K562 (cell line): ENCODE data around the gene BTN3A1. TPM values are rescaled to one million over a fixed set of nuclear protein-coding genes. Genes with fewer than 3 reads are reported as not detected.

ENCODE experiments used
- ARHGAP35 ChIP-seq: fragments of 450-650 bp; IDR thresholded peaks from 2 replicates; pipeline ENCODE4 v1.6.1; 2018; ENCODE audit not compliant: partially characterized antibody
- C11orf30 ChIP-seq: fragments of 450-650 bp; IDR thresholded peaks from 2 replicates; pipeline ENCODE4 v1.6.1; 2016; ENCODE audit warnings: low read depth, mild to moderate bottlenecking
- CCAR2 ChIP-seq: fragments of 200-400 bp; formaldehyde crosslinking; IDR thresholded peaks from 2 replicates; pipeline ENCODE4 v1.6.1; 2017; ENCODE audit warnings: mild to moderate bottlenecking, low read depth, low read length
- CHD2 ChIP-seq: IDR thresholded peaks from 2 replicates; pipeline ENCODE4 v1.6.1; 2011; ENCODE audit warnings: low read depth, low read length
- CSDE1 ChIP-seq, 2 experiments: fragments of 450-650 bp; IDR thresholded peaks; 2 replicates each; pipeline ENCODE4 v1.6.1; 2016; ENCODE audit warnings: mild to moderate bottlenecking in 1 of 2
- IRF2 ChIP-seq: sonication (generic); formaldehyde crosslinking; IDR thresholded peaks from 2 replicates; pipeline ENCODE4 v1.8.1; 2022; ENCODE audit warnings: mild to moderate bottlenecking, missing genetic modification reagents
- LARP7 ChIP-seq: fragments of 450-650 bp; IDR thresholded peaks from 2 replicates; pipeline ENCODE4 v1.6.1; 2016
- MAFG ChIP-seq: fragments of 450-650 bp; conservative IDR thresholded peaks from 2 replicates; pipeline ENCODE4 v1.6.1; 2016; ENCODE audit warnings: missing genetic modification characterization, missing compliant biosample characterization
- NR2F6 ChIP-seq: fragments of 450-650 bp; formaldehyde crosslinking; IDR thresholded peaks from 2 replicates; pipeline ENCODE4 v1.4.0; 2020; ENCODE audit warnings: mild to moderate bottlenecking
- OTX1 ChIP-seq: fragments of 450-650 bp; formaldehyde crosslinking; IDR thresholded peaks from 2 replicates; pipeline ENCODE4 v1.4.0; 2022; ENCODE audit warnings: mild to moderate bottlenecking
- RFX5 ChIP-seq: IDR thresholded peaks from 2 replicates; pipeline ENCODE4 v1.6.1; 2011; ENCODE audit warnings: low read depth, mild to moderate bottlenecking, improper control_type of control experiment, low read length
- SREBF1 ChIP-seq: fragments of 150-350 bp; IDR thresholded peaks from 2 replicates; pipeline ENCODE4 v1.6.1; 2014; ENCODE audit warnings: antibody characterized with exemption, low read depth, low read length, borderline replicate concordance
- TEAD4 ChIP-seq, 2 experiments: sonication (generic) in 1 of 2; formaldehyde crosslinking in 1 of 2; IDR thresholded peaks; 2 replicates each; pipeline versions ENCODE4 v1.6.1 to v1.8.0; 2012 to 2022; ENCODE audit warnings: borderline replicate concordance in 1 of 2, inconsistent platforms in 1 of 2, low read length in 1 of 2, mild to moderate bottlenecking in 1 of 2, missing genetic modification reagents in 1 of 2
- ZBTB43 ChIP-seq: sonication (generic); formaldehyde crosslinking; IDR thresholded peaks from 2 replicates; pipeline ENCODE4 v1.8.0; 2023; ENCODE audit warnings: mild to moderate bottlenecking, missing genetic modification reagents
- ZBTB5 ChIP-seq: fragments of 450-650 bp; IDR thresholded peaks from 2 replicates; pipeline ENCODE4 v1.6.1; 2017; ENCODE audit warnings: antibody characterized with exemption
- ZC3H8 ChIP-seq: fragments of 450-650 bp; IDR thresholded peaks from 2 replicates; pipeline ENCODE4 v1.6.1; 2017
- ZNF592 ChIP-seq: fragments of 450-650 bp; IDR thresholded peaks from 2 replicates; pipeline ENCODE4 v1.6.1; 2017; ENCODE audit warnings: antibody characterized with exemption, mild to moderate bottlenecking
- polyA plus RNA-seq, 8 experiments: library from polyadenylated mRNA; depleted of rRNA in 4 of 8; stranded (reverse) in 5 of 8; unstranded in 3 of 8; fragments of >200 nt; fragmentation: Nextera tagmentation in 2 of 8; fragmentation: Illumina TruSeq in 1 of 8; extraction: Ambion mirVana in 2 of 8; extraction: Trizol in 1 of 8; gene quantifications; 2 replicates each; pipeline versions ENCODE4 v1.2.1 to v1.2.3, GENCODE V29; 2011 to 2014; ENCODE audit warnings: inconsistent platforms in 1 of 8, missing spikeins in 1 of 8
- total RNA-seq, 7 experiments: library from RNA; depleted of rRNA in 6 of 7; stranded (reverse); fragments of >200 nt in 6 of 7; fragmentation: Illumina TruSeq in 2 of 7; extraction: Trizol in 2 of 7; gene quantifications; 2 replicates each; pipeline versions ENCODE4 v1.2.1 to v1.2.3, GENCODE V29; 2011 to 2021; ENCODE audit warnings: low replicate concordance in 1 of 7
- TF ChIP-seq, protein P1 (sequence below): sonication (generic); formaldehyde crosslinking; IDR thresholded peaks from 2 replicates; pipeline ENCODE4 v1.8.0; 2022; ENCODE audit warnings: mild to moderate bottlenecking, missing genetic modification reagents

BTN3A1 gene
- total and polyA plus RNA-seq, 9 of the 15 experiments (the other 6 are each of a cell fraction or from before 2014, with no cell fraction given), result 0.84 to 8.5 (median 3.9) TPM

DNA sequence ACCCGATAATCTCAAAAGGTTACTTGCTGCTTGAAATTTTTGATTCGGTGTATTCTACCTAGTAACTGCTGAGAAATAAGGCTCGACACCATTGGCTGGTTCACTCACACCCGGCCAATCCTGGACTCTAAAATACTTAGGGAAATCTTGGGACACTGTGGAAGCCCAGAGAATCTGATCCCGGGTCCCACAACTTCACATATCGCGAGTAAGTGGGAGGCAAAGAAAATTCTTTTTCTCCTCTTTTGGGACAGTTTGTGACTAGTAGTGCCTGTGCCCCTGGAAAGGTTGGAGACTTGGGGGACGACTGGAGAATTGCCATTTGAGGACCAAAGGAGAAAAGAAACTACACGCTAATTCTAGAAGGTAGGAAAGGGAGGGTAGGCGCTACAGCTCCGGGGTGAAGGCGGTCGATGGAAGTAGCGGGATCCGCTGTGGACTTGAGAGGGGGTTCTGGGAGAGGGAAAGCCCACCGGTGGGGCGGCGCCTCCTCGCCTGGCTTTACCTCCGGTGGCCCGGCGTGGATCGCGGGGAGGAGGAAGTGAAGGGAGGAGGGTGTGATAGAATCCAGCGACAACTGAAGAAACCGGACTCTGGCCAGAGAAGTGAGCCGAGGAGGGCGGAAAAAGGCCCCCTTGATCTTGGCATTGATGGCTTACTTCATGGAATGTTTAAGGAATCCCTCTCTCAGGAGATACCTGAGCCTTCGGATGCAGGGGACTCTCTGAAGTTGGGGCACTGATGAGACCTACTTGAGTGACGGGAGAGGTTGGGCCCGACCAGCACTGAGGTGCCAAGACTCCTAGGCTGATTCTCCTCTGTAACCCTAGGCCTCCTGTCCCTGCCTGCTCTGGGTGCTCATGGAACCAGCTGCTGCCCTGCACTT lies 19.4 kb downstream of the BTN3A1 start (continued):
- no peak for TF ChIP-seq ZNF592
- no peak for TF ChIP-seq LARP7
- no peak for TF ChIP-seq TEAD4 (IDR thresholded peaks at IDR 0.05; ENCODE audit: low read length)
- TF ChIP-seq TEAD4 (CRISPR knock-in tag; IDR thresholded peaks at IDR 0.05; ENCODE audit: borderline replicate concordance), result no peak
- TF ChIP-seq, protein P1, sequence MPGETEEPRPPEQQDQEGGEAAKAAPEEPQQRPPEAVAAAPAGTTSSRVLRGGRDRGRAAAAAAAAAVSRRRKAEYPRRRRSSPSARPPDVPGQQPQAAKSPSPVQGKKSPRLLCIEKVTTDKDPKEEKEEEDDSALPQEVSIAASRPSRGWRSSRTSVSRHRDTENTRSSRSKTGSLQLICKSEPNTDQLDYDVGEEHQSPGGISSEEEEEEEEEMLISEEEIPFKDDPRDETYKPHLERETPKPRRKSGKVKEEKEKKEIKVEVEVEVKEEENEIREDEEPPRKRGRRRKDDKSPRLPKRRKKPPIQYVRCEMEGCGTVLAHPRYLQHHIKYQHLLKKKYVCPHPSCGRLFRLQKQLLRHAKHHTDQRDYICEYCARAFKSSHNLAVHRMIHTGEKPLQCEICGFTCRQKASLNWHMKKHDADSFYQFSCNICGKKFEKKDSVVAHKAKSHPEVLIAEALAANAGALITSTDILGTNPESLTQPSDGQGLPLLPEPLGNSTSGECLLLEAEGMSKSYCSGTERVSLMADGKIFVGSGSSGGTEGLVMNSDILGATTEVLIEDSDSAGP (CRISPR knock-in tag), result no peak
- no peak for TF ChIP-seq NR2F6
- no peak for TF ChIP-seq ARHGAP35
- no peak for TF ChIP-seq SREBF1
- TF ChIP-seq CHD2, result peak; percentile 88
- TF ChIP-seq C11orf30, result no peak
- no peak for TF ChIP-seq CCAR2
- peak; percentile 98 for TF ChIP-seq RFX5
- TF ChIP-seq CSDE1 (IDR thresholded peaks at IDR 0.05), result no peak
- no peak for TF ChIP-seq OTX1 (CRISPR knock-in tag)
- no peak for TF ChIP-seq IRF2 (CRISPR knock-in tag)
- no peak for TF ChIP-seq ZBTB5
- no peak for TF ChIP-seq ZC3H8
- TF ChIP-seq ZBTB43 (CRISPR knock-in tag), result no peak
- no peak for TF ChIP-seq MAFG
